Erythroblast (primary cell): Measurements from ENCODE around the gene RRP1.
"Not testable (repeated sequence)": the region's sequence is repeated elsewhere in the genome, so short reads cannot be mapped to it uniquely, and the experiment has no call there.

Experiments
- DNase-seq, 2 experiments: peaks; one replicate each; lab custom pipeline; 2025; lab: John Stamatoyannopoulos, UW
- GATA1 ChIP-seq: IDR thresholded peaks from 2 replicates; pipeline ENCODE4 v1.6.1; 2011; ENCODE audit warnings: low read depth, mild to moderate bottlenecking, control low read depth, low read length, moderate library complexity
- POLR2A ChIP-seq: IDR thresholded peaks from 2 replicates; pipeline ENCODE4 v1.6.1; 2011; ENCODE audit warnings: mild to moderate bottlenecking, low read length

RRP1 gene

GRCh38 chr21:43816611-43817071 is 27.3 kb downstream of the RRP1 start:
- no peak for DNase-seq
- TF ChIP-seq GATA1 (no peak), POLR2A (no peak)

DNA sequence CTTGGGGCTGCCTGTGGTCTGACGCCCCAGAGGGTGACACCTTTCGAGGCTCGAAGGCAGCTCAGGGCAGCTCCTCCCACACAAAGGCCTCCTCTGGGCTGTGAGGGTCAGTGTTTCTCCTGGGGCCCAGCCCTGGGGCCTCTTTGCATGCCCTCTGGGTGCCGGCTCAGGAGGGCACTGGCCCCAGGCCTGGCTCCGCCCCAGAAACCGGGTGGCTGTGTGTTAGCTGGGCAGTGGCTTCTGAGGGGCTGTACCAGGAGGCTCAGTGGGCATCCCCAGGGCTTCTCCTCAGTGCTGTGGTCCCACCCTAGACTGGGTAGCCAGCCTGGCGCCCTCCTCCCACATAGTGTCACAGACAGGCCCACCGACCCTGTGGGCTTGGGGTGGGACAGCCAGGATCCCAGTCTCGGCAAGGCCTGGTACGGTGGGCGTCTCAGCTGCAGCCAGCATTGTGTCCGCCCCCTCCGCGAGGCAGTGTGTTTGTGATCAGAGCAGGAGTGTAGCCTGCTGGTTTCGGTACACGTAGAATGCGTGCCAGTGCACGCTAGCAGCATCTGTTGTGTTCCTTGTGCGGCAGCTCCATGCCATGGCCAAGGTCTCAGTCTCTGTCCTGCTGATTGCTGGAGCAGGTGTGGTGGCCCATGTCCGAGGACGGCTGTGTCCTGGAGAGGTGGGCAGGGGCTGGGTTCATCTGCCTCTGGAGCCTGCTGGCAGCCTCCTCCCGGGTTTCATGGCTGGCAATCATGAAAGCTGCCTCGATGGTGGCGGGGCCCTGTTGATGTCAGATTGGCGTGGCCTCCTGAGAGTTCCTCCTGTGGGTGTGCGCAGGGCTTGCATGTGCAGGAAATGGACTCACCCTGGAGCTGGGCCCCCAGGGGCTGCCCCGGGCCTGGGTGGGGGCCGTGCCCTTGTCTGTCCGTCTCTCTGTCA is 28.0 kb downstream of the RRP1 start:
- DNase-seq = no peak
- TF ChIP-seq GATA1 (no peak), POLR2A (no peak)

DNA sequence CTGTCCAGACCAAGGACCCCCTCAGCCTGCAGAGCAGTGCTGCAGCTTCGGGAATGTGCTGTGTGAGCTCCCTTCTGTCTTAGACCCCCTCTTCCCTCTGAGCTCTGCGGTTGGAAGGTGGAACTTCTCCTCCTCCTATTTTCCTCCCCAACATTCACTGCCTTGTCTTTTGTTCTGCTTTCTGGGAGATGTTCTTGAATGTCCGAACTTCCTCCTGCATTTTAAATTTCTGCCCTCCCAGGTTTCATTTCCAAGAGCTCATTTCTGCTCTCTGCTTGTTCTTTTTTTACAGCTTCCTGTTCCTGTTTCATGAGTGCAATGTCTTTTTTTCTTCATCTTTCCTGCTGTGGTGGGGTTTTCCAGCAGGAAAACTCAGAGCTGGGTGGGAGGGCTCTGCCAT is 29.3 kb downstream of the RRP1 start:
- TF ChIP-seq POLR2A = no peak
- no peak for TF ChIP-seq GATA1
- DNase-seq = no peak

GRCh38 chr21:43819511-43820405 is 30.4 kb downstream of the RRP1 start:
- no peak for DNase-seq
- TF ChIP-seq POLR2A (no peak), GATA1 (no peak)

DNA sequence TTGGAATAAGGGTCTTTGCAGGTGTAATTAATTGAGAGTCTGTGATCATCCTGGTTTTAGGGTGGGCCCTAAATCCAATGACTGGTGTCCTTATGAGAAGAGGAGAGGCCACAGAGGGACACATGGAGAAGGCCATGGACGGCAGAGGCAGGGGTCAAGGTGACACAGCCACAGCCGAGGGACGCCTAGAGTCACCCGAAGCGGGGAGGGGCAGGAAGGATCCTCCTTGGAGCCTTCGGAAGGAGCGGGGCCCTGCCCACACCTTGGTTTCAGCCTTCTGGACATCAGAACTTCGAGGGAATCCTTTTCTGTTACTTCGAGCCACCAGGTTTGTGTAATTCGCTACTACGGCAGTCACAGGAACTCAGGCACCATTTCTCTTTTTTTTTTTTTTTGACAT is 31.1 kb downstream of the RRP1 start:
- TF ChIP-seq GATA1 (no peak), POLR2A (no peak)
- DNase-seq = no peak

GRCh38 chr21:43822166-43822565 is 32.8 kb downstream of the RRP1 start:
- DNase-seq = not testable (repeated sequence)

DNA sequence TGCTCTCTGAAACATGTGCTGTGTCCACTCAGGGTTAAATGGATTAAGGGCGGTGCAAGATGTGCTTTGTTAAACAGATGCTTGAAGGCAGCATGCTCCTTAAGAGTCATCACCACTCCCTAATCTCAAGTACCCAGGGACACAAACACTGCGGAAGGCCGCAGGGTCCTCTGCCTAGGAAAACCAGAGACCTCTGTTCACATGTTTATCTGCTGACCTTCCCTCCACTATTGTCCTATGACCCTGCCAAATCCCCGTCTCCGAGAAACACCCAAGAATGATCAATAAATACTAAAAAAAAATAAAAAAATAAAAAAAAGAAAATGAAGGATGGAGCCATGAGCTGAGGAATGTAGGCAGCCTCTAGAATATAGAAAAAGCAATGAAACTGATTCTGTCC is 33.4 kb downstream of the RRP1 start:
- not testable (repeated sequence) for DNase-seq

GRCh38 chr21:43824333-43825241 is 35.2 kb downstream of the RRP1 start:
- TF ChIP-seq POLR2A (no peak), GATA1 (no peak)
- no peak for DNase-seq

DNA sequence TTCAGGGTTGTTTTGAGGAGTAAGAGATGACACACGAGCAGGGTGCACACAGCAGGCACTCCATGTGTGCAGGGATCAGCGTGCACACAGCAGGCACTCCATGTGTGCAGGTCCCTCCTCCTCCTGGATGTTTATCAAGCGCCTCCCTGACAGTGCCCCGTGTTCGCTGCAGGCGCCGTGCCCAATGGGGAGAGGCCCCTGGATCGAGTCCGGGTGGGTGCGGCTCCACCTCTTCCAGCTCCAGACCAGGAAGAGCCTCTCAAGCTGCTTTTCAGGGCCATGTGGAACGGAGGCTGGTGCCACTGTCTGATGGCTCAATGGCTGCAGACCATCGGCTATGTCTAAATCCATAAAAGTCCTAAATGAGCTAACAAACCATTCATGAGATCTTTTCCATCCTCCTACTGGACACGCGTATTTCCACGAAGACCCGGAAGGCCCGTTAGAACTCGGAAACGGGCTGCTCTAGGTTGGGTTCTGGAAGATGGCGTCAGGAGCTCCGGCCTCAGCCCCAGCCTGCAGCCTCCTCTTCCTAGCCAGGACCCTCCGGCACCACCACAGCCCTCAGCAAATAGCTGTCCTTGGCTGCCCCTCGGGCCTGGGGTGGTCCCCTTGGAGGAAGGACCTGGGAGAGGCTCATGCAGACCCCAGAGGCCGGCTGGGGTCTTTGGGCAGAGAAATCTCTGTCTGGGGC is 36.0 kb downstream of the RRP1 start:
- DNase-seq = no peak
- TF ChIP-seq POLR2A (no peak), GATA1 (no peak)

GRCh38 chr21:43825936-43826622 is 36.7 kb downstream of the RRP1 start:
- TF ChIP-seq POLR2A (no peak), GATA1 (no peak)
- DNase-seq = no peak

DNA sequence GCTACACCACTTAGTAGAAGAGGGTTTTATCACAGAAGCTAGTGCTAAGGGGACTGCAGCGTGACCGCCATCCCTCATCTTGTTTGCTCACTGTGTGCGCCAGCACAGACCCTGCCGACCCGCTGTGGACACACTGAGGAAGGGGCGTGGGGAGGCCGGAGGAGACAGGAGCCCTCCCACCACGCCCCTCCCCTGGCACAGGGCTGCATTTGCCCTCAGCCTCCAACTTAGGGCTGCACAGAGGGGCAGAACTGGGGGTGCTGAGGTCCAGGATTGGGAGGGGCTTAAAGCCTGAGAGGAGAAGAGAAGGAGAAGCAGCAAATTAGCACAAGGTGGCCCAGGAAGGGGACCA is 37.2 kb downstream of the RRP1 start:
- no peak for TF ChIP-seq POLR2A
- TF ChIP-seq GATA1 = no peak
- no peak for DNase-seq

GRCh38 chr21:43827015-43827611 is 37.7 kb downstream of the RRP1 start:
- DNase-seq = no peak
- TF ChIP-seq GATA1 = no peak
- TF ChIP-seq POLR2A = no peak
